ENCODE results near the gene SLC25A28.
A peak's percentile ranks its signal among the peaks of the same experiment; 100 is the strongest.

DNA sequence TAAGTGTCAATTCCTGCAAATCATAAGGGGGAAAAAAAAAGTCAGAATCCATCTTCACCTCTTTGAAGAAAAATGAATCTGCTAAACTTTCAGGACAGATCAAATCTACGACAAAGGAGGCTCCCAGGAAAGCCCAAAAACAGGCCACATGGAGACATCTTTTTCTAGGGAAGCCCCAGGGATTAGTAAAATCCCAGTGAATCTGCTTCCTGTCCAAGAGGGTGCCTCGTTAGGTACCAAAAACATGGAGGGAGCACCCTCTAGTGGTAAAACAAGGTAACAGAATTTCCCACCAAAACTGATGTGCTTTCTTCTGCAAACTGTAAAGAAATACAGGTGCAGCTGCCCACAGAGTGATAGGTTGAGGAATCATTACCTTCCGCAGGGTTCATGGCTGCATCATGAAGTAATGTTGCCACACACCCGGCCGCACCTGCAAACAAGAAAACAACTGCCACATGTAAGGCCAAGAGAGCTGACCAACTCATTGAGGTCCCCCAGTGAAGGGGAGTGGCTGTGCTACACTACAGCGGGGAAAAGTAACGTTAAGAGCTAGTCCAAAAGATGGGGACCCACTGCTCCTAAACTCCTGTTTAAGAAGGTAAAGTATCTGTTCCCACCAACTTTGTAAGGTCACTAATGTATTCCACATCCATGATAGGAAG, 7.9 kb downstream of the SLC25A28 start:
- TF ChIP-seq, protein P1, sequence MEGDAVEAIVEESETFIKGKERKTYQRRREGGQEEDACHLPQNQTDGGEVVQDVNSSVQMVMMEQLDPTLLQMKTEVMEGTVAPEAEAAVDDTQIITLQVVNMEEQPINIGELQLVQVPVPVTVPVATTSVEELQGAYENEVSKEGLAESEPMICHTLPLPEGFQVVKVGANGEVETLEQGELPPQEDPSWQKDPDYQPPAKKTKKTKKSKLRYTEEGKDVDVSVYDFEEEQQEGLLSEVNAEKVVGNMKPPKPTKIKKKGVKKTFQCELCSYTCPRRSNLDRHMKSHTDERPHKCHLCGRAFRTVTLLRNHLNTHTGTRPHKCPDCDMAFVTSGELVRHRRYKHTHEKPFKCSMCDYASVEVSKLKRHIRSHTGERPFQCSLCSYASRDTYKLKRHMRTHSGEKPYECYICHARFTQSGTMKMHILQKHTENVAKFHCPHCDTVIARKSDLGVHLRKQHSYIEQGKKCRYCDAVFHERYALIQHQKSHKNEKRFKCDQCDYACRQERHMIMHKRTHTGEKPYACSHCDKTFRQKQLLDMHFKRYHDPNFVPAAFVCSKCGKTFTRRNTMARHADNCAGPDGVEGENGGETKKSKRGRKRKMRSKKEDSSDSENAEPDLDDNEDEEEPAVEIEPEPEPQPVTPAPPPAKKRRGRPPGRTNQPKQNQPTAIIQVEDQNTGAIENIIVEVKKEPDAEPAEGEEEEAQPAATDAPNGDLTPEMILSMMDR (IDR thresholded peaks at IDR 0.05) = peak; percentile 94
- TF ChIP-seq EZH2 (IDR thresholded peaks at IDR 0.05; ENCODE audit: borderline replicate concordance, insufficient read depth, low read depth, low read length, poor library complexity, severe bottlenecking) = no peak
